Measurements from ENCODE around the gene DNAI1. TPM values are rescaled to one million over a fixed set of nuclear protein-coding genes. Genes with fewer than 3 reads are reported as not detected.

DNAI1 gene
- total RNA-seq, 1 donor from 2014 or later: not detected

- ChIA-PET CTCF (no interaction called here), POLR2A (no interaction called here)
- intact Hi-C loops (cut with micrococcal nuclease): no loop called here
- no peak overlapping the region for H3K27ac Mint-ChIP-seq
- H3K36me3 Mint-ChIP-seq (ENCODE audit: low read depth): no peaks in the 10 kb centered on the region
- peaks cover 49% of the 10 kb centered on the region for H3K27me3 Mint-ChIP-seq
- no peak overlapping the region for H3K4me3 Mint-ChIP-seq
- no peaks in the 10 kb centered on the region for H3K9me3 Mint-ChIP-seq
- ATAC-seq (ENCODE audit: low read depth): no peak
- no peak for DNase-seq
- no peak for TF ChIP-seq CTCF (IDR thresholded peaks at IDR 0.05)
- no peaks in the 10 kb centered on the region for H3K4me1 Mint-ChIP-seq
Observed at GRCh38 chr9:34562135-34562745, 103.6 kb downstream of the DNAI1 start.

- no peaks in the 10 kb centered on the region for H3K4me1 Mint-ChIP-seq
- ChIA-PET CTCF (no interaction called here), POLR2A (no interaction called here)
- peaks cover 46% of the 10 kb centered on the region for H3K27me3 Mint-ChIP-seq
- H3K9me3 Mint-ChIP-seq: no peaks in the 10 kb centered on the region
- no peak overlapping the region for H3K4me3 Mint-ChIP-seq
- ATAC-seq (ENCODE audit: low read depth): no peak
- intact Hi-C loops (cut with micrococcal nuclease): no loop called here
- DNase-seq: no peak
- H3K27ac Mint-ChIP-seq: no peak overlapping the region
- no peak for TF ChIP-seq CTCF (IDR thresholded peaks at IDR 0.05)
- no peaks in the 10 kb centered on the region for H3K36me3 Mint-ChIP-seq (ENCODE audit: low read depth)
Observed at GRCh38 chr9:34563262-34563661, 104.7 kb downstream of the DNAI1 start.

- Mint-ChIP-seq H3K27me3 (peaks cover 41% of the 10 kb centered on the region), H3K36me3 (ENCODE audit: low read depth) (no peaks in the 10 kb centered on the region), H3K9me3 (no peaks in the 10 kb centered on the region), H3K4me1 (no peaks in the 10 kb centered on the region), H3K4me3 (no peak overlapping the region), H3K27ac (no peak overlapping the region)
- intact Hi-C loops (cut with micrococcal nuclease): no loop called here
- DNase-seq: no peak
- ChIA-PET POLR2A (no interaction called here), CTCF (no interaction called here)
- ATAC-seq (ENCODE audit: low read depth): no peak
- no peak for TF ChIP-seq CTCF (IDR thresholded peaks at IDR 0.05)
Observed at GRCh38 chr9:34564617-34565016, 106.0 kb downstream of the DNAI1 start.

- H3K4me1 Mint-ChIP-seq: no peaks in the 10 kb centered on the region
- ChIA-PET CTCF (no interaction called here), POLR2A (no interaction called here)
- ATAC-seq (ENCODE audit: low read depth) (no peak), DNase-seq (no peak)
- no peak for TF ChIP-seq CTCF (IDR thresholded peaks at IDR 0.05)
- peaks cover 38% of the 10 kb centered on the region for H3K27me3 Mint-ChIP-seq
- intact Hi-C loops (cut with micrococcal nuclease): no loop called here
- no peaks in the 10 kb centered on the region for H3K36me3 Mint-ChIP-seq (ENCODE audit: low read depth)
- no peak overlapping the region for H3K27ac Mint-ChIP-seq
- no peak overlapping the region for H3K4me3 Mint-ChIP-seq
- no peaks in the 10 kb centered on the region for H3K9me3 Mint-ChIP-seq
Observed at GRCh38 chr9:34565856-34566255, 107.3 kb downstream of the DNAI1 start.

- H3K4me1 Mint-ChIP-seq: no peaks in the 10 kb centered on the region
- no peaks in the 10 kb centered on the region for H3K36me3 Mint-ChIP-seq (ENCODE audit: low read depth)
- no peak overlapping the region for H3K4me3 Mint-ChIP-seq
- peaks cover 34% of the 10 kb centered on the region for H3K27me3 Mint-ChIP-seq
- no peak for DNase-seq
- ChIA-PET CTCF (no interaction called here), POLR2A (no interaction called here)
- H3K27ac Mint-ChIP-seq: no peak overlapping the region
- no peak for ATAC-seq (ENCODE audit: low read depth)
- intact Hi-C loops (cut with micrococcal nuclease): no loop called here
- TF ChIP-seq CTCF (IDR thresholded peaks at IDR 0.05): no peak
- H3K9me3 Mint-ChIP-seq: no peaks in the 10 kb centered on the region
Observed at GRCh38 chr9:34566322-34566721, 107.7 kb downstream of the DNAI1 start.

All from activated B cell treated with CpG ODN at 0.5 μM for 24 hours (primary cell).